ENCODE results near the gene ONECUT1. TPM values are rescaled to one million over a fixed set of nuclear protein-coding genes. Genes with fewer than 3 reads are reported as not detected.

ONECUT1 gene
- total and polyA plus RNA-seq, 12 donors: 0.06 to 0.18 TPM; not detected in 10

DNA sequence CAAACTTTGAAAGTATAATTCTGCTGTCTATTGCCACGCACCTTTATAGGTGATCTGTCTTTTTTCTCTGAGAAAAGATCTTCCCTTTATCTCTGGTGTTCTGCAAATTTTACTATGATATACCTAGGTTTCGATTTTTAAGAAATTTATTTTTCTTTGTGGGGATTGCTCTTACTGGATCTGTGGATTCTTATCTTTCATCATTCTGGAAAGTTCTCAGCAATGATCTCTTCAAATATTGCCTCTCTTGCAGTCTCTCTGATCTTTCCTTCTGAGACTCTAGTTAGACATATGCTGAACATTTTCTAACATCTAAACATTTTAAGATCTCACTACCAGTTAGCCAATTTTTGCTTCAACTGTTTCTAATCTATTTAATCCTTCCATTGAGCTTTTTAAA, 63.9 kb downstream of the ONECUT1 start:
- TF ChIP-seq, protein P1, sequence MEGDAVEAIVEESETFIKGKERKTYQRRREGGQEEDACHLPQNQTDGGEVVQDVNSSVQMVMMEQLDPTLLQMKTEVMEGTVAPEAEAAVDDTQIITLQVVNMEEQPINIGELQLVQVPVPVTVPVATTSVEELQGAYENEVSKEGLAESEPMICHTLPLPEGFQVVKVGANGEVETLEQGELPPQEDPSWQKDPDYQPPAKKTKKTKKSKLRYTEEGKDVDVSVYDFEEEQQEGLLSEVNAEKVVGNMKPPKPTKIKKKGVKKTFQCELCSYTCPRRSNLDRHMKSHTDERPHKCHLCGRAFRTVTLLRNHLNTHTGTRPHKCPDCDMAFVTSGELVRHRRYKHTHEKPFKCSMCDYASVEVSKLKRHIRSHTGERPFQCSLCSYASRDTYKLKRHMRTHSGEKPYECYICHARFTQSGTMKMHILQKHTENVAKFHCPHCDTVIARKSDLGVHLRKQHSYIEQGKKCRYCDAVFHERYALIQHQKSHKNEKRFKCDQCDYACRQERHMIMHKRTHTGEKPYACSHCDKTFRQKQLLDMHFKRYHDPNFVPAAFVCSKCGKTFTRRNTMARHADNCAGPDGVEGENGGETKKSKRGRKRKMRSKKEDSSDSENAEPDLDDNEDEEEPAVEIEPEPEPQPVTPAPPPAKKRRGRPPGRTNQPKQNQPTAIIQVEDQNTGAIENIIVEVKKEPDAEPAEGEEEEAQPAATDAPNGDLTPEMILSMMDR (IDR thresholded peaks at IDR 0.05): no peak
- TF ChIP-seq POLR2A (IDR thresholded peaks at IDR 0.05): no peak
- no peak for DNase-seq
- WGBS, 4 donors: 85 to 93% (median 88%) methylated on average over 2 of the region's 2 CpGs
- H3K27ac ChIP-seq: no peak overlapping the region
- H3K4me1 ChIP-seq (replicated peaks in 1 of 2): peaks cover 0 to 12% of the 10 kb centered on the region in 2 donors
- no peaks in the 10 kb centered on the region for H3K36me3 ChIP-seq (replicated peaks in 1 of 2)
- intact Hi-C loops (cut with DNase I): no loop called here
- no peak overlapping the region for H3K4me3 ChIP-seq
- no peaks in the 10 kb centered on the region for H3K27me3 ChIP-seq
- H3K9me3 ChIP-seq (replicated peaks in 1 of 3): no peaks in the 10 kb centered on the region

DNA sequence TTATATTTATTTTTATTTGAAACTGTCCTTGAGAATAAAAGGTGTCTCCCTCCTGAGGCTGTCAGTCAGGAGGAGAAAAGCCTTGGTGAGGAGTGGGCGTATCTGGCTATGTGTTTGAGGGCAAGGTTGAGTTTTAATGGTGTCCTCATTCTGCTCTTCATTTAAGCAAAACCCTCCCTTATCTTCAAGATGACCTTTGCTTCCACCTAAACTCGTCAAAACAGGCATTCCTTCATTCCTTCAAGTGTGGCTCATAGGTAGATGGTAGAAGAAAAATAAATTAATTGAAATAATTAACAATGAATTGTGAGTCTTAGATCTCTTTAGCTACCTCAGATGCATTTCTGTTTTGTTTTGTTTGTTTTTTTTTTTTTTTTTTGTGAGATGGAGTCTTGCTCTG, 71.6 kb downstream of the ONECUT1 start:
- no peaks in the 10 kb centered on the region for H3K4me1 ChIP-seq (replicated peaks in 1 of 2)
- 62 to 89% (median 73%) methylated on average over 2 of the region's 2 CpGs for WGBS, 4 donors
- no peaks in the 10 kb centered on the region for H3K9me3 ChIP-seq (replicated peaks in 1 of 3)
- no peaks in the 10 kb centered on the region for H3K27me3 ChIP-seq
- DNase-seq: no peak
- TF ChIP-seq, protein P1 (IDR thresholded peaks at IDR 0.05): no peak
- no peak for TF ChIP-seq POLR2A (IDR thresholded peaks at IDR 0.05)
- H3K4me3 ChIP-seq: no peak overlapping the region
- H3K36me3 ChIP-seq (replicated peaks in 1 of 2): no peaks in the 10 kb centered on the region
- intact Hi-C loops (cut with DNase I): no loop called here
- no peak overlapping the region for H3K27ac ChIP-seq

GRCh38 chr15:52717924-52718323, 72.2 kb downstream of the ONECUT1 start:
- H3K4me1 ChIP-seq (replicated peaks in 1 of 2): no peaks in the 10 kb centered on the region
- no peak for DNase-seq
- TF ChIP-seq, protein P1 (IDR thresholded peaks at IDR 0.05): no peak
- no peak for TF ChIP-seq POLR2A (IDR thresholded peaks at IDR 0.05)
- no peaks in the 10 kb centered on the region for H3K27me3 ChIP-seq
- no peaks in the 10 kb centered on the region for H3K9me3 ChIP-seq (replicated peaks in 1 of 3)
- no peaks in the 10 kb centered on the region for H3K36me3 ChIP-seq (replicated peaks in 1 of 2)
- intact Hi-C loops (cut with DNase I): no loop called here
- 89 to 92% (median 90%) methylated on average over 6 of the region's 6 CpGs for WGBS, 4 donors
- H3K27ac ChIP-seq: no peak overlapping the region
- no peak overlapping the region for H3K4me3 ChIP-seq

DNA sequence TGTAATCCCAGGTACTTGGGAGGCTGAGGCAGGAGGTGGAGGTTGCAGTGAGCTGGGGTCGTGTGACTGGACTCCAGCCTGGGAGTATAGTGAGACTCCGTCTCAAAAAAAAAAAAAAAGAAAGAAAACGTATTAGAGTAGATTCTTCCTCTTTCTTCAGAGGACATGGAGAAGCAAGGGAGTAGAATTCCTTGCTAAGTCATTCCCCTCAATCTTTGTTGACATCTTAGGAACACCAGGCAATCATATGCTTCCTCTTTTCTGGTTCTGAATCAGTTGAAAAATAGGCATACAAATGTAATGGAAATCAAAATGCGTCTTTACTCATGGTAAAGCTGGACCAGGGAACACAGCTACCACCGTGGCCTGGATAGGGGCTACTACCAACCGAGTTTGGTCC, 72.7 kb downstream of the ONECUT1 start:
- Histone ChIP-seq H3K4me1 (replicated peaks in 1 of 2) (no peaks in the 10 kb centered on the region), H3K36me3 (replicated peaks in 1 of 2) (no peaks in the 10 kb centered on the region), H3K4me3 (no peak overlapping the region), H3K27me3 (no peaks in the 10 kb centered on the region), H3K27ac (no peak overlapping the region), H3K9me3 (replicated peaks in 1 of 3) (no peaks in the 10 kb centered on the region)
- 77 to 87% (median 82%) methylated on average over 6 of the region's 6 CpGs for WGBS, 4 donors
- no peak for DNase-seq
- intact Hi-C loops (cut with DNase I): no loop called here
- TF ChIP-seq, protein P1 (IDR thresholded peaks at IDR 0.05): no peak
- no peak for TF ChIP-seq POLR2A (IDR thresholded peaks at IDR 0.05)
